Endometrial microvascular endothelial cells (primary cell): ENCODE results near the gene SEC23A. TPM values are rescaled to one million over a fixed set of nuclear protein-coding genes. Genes with fewer than 3 reads are reported as not detected.
"Not testable (repeated sequence)": the region's sequence is repeated elsewhere in the genome, so short reads cannot be mapped to it uniquely, and the experiment has no call there.

Source experiments
- in situ Hi-C: cut with HindIII; loops from 2 replicates; pipeline ENCODE4 v1.10.0; 2017; ENCODE audit warnings: low sequenced_read_pairs, low pct_unique_long_range_greater_than_20kb; ENCODE audit errors: inconsistent ontology term
- total RNA-seq: library from RNA; depleted of rRNA; stranded (reverse); fragments of >200 nt; gene quantifications from one replicate; pipeline ENCODE4 v1.2.3, GENCODE V29; 2015; ENCODE audit errors: inconsistent ontology term

Gene SEC23A
- total RNA-seq, 1 donor from 2014 or later = 198 TPM

DNA sequence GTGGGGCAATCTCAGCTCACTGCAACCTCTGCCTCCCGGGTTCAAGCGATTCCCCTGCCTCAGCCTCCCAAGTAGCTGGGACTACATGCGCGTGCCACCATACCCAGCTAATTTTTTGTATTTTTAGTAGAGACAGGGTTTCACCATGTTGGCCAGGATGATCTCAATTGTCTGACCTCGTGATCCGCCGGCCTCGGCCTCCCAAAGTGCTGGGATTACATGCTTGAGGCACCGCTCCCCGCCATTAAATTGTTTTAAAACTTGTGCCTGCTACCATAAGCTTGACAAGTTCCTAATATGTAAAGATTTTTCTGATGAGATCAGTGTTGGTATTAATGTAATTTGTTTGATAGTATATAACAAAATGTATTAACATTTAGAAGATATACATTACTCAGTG lies 3.8 kb downstream of the SEC23A start:
- in situ Hi-C loops = not testable (repeated sequence)

DNA sequence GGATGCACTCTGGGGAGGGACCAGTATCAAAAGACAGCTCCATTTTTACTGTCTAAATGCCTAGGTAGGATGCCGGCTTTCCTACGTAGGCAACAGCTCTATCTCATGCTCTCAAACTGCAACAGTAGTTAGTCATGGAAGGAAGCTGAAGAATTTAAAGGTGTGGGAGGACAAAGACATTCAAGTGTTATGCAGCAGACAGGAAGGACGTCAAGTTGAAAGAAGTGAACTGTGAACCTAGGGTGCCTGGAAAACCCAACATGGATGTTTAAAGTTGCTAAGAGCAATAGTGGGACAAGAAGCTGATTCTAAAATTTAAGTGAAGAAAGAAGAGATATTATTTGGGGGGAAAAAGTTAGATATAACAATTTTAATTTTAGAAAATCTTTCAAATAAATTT lies 5.9 kb downstream of the SEC23A start:
- in situ Hi-C loops = no loop called here

- in situ Hi-C loops = no loop called here
Measured at GRCh38 chr14:39094515-39094914, 8.5 kb downstream of the SEC23A start.

GRCh38 chr14:39091716-39092115 lies 11.3 kb downstream of the SEC23A start:
- in situ Hi-C loops = no loop called here

GRCh38 chr14:39090548-39091111 lies 12.4 kb downstream of the SEC23A start:
- in situ Hi-C loops = no loop called here

- in situ Hi-C loops = no loop called here
Measured at GRCh38 chr14:39087493-39087892, 15.5 kb downstream of the SEC23A start.

DNA sequence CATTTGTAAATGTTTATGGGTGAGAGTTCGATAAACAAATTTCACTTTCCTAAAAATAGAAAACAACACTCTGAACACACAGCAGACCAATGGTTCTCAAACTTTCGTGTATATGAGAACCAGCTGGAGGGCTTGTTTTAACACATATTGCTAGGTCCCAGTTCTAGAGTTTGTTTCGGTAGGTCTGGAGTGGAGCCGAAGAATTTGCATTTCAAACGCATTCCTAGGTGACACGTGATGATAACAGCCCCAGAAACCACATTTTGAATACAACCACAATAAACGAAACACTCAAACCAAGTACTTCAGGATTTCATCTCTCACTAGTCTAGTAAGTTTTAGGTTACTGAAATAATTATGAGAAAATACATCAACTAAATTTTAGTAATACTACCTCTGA lies 17.1 kb downstream of the SEC23A start:
- in situ Hi-C loops = no loop called here

DNA sequence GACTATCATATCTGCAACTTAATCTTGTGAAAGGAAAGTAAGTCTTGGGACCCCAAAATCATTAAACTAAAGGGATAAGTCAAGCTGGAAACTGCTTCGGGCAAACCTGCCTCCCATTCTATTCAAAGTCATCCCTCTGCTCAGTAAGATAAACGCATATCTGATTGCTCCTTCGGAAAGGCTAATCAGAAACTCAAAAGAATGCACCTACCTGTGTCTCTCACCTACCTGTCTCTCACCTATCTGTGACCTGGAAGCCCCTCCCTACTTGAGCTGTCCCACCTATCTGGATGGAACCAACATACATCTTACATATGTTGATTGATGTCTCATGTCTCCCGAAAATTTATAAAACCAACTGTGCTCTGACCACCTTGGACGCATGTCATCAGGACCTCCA lies 19.9 kb downstream of the SEC23A start:
- in situ Hi-C loops = no loop called here

DNA sequence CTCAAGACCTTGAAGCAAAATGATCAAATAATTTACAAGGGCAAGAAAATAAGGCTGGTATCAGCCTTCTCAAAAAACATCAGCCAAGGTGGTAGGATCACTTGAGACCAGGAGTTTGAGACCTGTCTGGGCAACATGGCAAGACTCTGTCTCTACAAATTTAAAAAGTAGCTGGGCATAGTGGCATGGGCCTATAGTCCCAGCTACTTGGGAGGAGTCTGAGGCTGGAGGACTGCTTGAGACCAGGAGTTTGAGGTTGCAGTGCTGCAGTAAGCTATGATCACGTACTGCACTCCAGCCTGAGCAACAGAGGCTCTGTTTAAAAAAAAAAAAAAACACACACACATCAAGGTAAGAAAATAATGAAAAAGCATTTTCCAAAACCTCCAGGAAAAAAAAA lies 22.1 kb downstream of the SEC23A start:
- in situ Hi-C loops = no loop called here

GRCh38 chr14:39071096-39071495 lies 31.9 kb downstream of the SEC23A start:
- in situ Hi-C loops = no loop called here

DNA sequence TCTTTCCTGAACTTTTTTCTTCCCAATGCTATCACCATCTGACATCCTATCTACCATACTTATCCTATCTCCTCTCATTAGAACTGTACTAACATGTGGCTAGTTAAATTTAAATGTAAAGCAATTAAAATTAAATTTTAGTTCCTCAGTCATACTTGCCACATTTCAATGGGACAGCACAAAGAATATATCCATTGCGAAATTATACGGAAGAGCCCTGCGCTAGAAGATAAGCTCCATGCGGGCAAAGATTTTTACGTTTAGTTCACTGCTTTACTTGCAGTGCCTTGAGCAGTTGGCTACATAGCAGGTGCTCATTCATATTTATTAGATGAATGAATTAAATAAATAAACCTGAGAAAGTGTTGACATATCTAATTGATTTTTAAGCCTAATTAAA lies 33.1 kb downstream of the SEC23A start:
- in situ Hi-C loops = no loop called here

- in situ Hi-C loops = not testable (repeated sequence)
Measured at GRCh38 chr14:39069169-39069805, 33.7 kb downstream of the SEC23A start.

GRCh38 chr14:39060818-39061437 lies 42.1 kb downstream of the SEC23A start:
- in situ Hi-C loops = no loop called here

DNA sequence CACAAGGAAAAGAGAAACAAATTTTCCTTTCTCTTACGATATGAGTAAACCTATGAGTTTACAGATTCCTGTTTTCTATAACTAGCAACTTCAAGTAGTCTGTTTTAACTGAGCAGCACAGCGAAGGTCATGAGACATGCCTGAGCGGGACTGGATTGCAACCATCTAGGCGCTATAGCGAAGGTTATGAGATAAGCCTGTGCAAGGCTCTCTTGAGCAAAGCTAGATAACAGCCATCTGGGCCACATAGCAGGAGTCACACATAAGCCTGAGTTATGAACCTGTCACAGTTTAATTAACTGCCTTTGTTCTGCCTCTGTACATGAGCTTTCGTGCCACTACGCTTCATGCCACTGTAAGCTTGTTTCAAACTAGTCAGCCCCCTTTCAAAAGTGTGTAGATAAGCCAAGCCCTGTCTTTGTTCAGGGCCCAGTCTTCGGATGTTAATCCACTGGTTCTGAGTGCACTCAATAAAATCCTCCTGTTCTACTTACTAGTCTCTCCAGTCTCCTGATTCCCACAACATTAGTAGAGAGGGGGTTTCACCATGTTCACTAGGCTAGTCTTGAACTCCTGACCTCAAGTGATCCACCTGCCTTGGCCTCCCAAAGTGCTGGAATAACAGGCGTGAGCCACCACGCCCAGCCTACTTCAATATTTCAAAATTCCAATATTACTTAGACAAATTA lies 47.1 kb downstream of the SEC23A start:
- in situ Hi-C loops = no loop called here

DNA sequence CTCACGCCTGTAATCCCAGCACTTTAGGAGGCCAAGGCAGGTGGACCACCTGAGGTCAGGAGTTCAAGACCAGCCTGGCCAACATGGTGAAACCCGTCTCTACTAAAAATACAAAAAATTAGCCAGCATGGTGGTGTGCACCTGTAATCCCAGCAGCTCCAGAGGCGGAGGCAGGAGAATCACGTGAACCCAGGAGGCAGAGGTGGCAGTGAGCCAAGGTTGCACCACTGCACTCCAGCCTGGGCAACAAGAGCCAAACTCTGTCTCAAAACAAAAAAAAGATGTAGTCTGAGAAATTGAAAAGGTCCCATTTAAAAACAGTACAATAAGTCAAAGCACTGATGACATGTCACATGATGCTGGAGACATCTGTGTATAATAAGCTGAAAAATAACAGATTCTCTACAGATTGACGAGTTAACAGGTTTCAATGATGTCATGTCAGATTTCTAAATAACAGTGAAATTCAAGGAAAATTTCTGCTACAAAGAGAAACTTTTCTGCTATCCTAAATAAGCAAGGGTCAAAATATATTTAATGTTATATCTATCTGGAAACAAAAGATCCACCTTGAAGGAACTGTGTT lies 50.1 kb downstream of the SEC23A start:
- in situ Hi-C loops = not testable (repeated sequence)

- in situ Hi-C loops = no loop called here
Measured at GRCh38 chr14:39050389-39050788, 52.6 kb downstream of the SEC23A start.

DNA sequence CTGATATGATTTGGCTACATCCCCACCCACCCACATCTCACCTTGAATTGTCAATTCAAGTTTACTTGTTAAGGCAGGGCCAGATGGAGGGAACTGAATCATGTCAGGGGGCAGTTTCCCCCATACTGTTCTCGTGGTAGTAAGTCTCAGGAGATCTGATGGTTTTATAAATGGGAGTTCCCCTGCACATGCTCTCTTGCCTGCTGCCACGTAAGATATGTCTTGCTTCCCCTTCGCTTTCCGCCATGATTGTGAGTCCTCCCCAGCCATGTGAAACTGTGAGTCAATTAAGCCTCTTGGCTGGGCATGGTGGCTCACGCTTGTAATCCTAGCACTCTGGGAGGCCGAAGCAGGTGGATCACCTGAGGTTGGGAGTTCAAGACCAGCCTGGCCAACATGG lies 57.1 kb downstream of the SEC23A start:
- in situ Hi-C loops = not testable (repeated sequence)

GRCh38 chr14:39043352-39043943 lies 59.6 kb downstream of the SEC23A start:
- in situ Hi-C loops = no loop called here

DNA sequence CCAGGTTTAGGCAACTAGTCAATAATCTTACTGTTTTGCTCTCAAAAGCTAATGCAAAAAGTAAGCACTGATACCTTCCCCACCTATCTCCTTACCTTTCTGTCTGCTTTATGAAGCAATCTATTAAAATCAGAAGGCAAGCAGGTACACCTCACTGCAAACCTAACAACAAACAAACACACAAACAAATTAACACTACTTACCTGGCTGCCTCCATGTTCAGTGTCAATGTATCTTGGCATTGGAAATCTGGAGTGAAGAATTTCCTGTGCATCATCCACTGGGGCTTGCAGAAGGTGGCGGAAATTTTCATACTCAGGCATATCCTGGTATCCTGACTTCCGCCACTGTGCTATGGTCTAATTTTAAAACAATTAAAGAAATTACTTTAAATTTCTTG lies 62.5 kb downstream of the SEC23A start:
- in situ Hi-C loops = no loop called here
